Colonic mucosa (tissue), 4 donors: ENCODE measurements around the gene GCAT. TPM values are rescaled to one million over a fixed set of nuclear protein-coding genes. Genes with fewer than 3 reads are reported as not detected.

Experiments
- DNase-seq: peaks from one replicate; pipeline ENCODE4 v3.0.0-alpha.2; 2020
- H3K27ac ChIP-seq: fragments of 200-600 bp; one replicate; pipeline ENCODE4 v1.8.0; 2021
- H3K27me3 ChIP-seq: fragments of 200-600 bp; one replicate; pipeline ENCODE4 v1.8.0; 2021
- H3K36me3 ChIP-seq: fragments of 200-600 bp; one replicate; pipeline ENCODE4 v1.8.0; 2021
- H3K4me1 ChIP-seq: fragments of 200-600 bp; one replicate; pipeline ENCODE4 v1.8.0; 2021; ENCODE audit warnings: mild to moderate bottlenecking
- H3K4me3 ChIP-seq: fragments of 200-600 bp; one replicate; pipeline ENCODE4 v1.8.0; 2021
- H3K9ac ChIP-seq, 2 donors: one replicate each; pipeline ENCODE4 v1.7.0; 2013; ENCODE audit warnings: control low read depth in 2 of 2, low read depth in 2 of 2, low read length in 2 of 2
- H3K9me3 ChIP-seq: fragments of 200-600 bp; one replicate; pipeline ENCODE4 v1.8.0; 2021
- intact Hi-C: fragments of 100-400 bp; cut with DNase I; formaldehyde crosslinking; loops from one replicate; pipeline ENCODE4 v1.14.1; 2022
- total RNA-seq, 2 donors: library from RNA; stranded (reverse); fragmentation: NEBNext Ultra II Directional in 1 of 2; extraction: Animal tissue kit (Norgen Biotek cat#: 25700) in 1 of 2; gene quantifications; one replicate each; pipeline ENCODE4 v1.2.1, GENCODE V29; 2021
- TF ChIP-seq, protein P1 (sequence below): fragments of 200-600 bp; IDR thresholded peaks from one replicate; pipeline ENCODE4 v1.8.0; 2022; ENCODE audit warnings: antibody characterized with exemption, mild to moderate bottlenecking
- donor health status: healthy.
- donor health status: DM: no; HTN: no; CAD: no.
- donor health status: DM: no; HTN: no; CAD: no.

GCAT gene
- total RNA-seq, 2 donors from 2014 or later: 13.0 to 23.5 TPM

DNA sequence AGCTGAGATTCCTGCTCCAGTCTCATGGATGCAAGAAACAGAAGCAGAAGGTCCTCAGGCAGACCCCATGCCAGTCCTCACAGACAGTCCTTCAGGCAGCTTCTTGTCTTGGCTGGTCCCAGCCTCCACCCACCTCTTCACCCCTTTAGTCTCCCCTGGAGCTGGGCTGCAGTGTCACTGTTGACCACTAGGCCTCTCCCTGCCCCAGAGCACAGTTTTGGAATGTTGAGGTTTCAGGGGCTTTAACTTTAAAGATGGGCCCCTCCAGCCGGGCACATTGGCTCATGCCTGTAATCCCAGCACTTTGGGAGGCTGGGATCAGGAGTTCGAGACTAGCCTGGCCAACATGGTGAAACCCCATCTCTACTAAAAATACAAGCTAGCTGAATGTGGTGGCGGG is 39.5 kb upstream of the GCAT start:
- Histone ChIP-seq H3K27me3 (no peaks in the 10 kb centered on the region), H3K9ac (no peak overlapping the region), H3K9me3 (no peaks in the 10 kb centered on the region), H3K4me3 (no peak overlapping the region), H3K27ac (no peak overlapping the region), H3K36me3 (peaks cover 12% of the 10 kb centered on the region), H3K4me1 (no peaks in the 10 kb centered on the region)
- intact Hi-C loops: no loop called here
- TF ChIP-seq, protein P1, sequence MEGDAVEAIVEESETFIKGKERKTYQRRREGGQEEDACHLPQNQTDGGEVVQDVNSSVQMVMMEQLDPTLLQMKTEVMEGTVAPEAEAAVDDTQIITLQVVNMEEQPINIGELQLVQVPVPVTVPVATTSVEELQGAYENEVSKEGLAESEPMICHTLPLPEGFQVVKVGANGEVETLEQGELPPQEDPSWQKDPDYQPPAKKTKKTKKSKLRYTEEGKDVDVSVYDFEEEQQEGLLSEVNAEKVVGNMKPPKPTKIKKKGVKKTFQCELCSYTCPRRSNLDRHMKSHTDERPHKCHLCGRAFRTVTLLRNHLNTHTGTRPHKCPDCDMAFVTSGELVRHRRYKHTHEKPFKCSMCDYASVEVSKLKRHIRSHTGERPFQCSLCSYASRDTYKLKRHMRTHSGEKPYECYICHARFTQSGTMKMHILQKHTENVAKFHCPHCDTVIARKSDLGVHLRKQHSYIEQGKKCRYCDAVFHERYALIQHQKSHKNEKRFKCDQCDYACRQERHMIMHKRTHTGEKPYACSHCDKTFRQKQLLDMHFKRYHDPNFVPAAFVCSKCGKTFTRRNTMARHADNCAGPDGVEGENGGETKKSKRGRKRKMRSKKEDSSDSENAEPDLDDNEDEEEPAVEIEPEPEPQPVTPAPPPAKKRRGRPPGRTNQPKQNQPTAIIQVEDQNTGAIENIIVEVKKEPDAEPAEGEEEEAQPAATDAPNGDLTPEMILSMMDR: no peak
- no peak for DNase-seq

DNA sequence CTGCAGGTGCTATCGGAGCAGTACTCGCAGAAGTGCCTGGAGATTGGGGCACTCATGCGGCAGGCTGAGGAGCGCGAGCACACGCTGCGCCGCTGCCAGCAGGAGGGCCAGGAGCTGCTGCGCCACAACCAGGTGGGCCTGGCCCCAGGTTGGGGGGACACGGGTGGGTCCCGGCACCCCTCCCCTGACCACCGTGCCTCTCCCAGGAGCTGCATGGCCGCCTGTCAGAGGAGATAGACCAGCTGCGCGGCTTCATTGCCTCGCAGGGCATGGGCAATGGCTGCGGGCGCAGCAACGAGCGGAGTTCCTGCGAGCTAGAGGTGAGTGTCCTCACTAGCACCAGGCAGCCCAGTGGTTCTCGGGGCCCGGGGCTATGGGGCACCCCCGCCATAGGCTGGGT is 38.7 kb upstream of the GCAT start:
- H3K27ac ChIP-seq: no peak overlapping the region
- TF ChIP-seq, protein P1: no peak
- DNase-seq: no peak
- H3K4me3 ChIP-seq: no peak overlapping the region
- H3K27me3 ChIP-seq: no peaks in the 10 kb centered on the region
- intact Hi-C loops: no loop called here
- no peaks in the 10 kb centered on the region for H3K9me3 ChIP-seq
- H3K9ac ChIP-seq: no peak overlapping the region
- H3K36me3 ChIP-seq: peaks cover 12% of the 10 kb centered on the region
- no peaks in the 10 kb centered on the region for H3K4me1 ChIP-seq

DNA sequence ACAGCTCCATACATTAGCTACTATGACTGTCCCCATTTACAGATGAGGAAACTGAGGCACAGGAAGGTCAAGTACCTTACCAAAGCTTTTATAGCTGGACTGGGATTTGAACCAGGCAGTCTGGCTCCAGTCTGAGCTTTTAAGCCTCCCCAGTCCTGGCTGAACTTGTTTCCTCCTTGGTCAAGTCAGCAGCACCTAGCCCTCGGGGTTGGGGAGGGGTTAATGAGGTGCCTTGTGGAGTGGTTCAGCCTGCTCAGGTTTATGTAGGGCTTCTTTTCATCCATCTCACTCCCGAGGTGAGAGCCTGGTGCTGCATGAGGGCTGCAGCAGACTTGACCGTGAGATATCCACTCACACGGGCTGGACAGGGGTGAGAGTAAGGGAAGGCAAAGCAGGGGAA is 36.7 kb upstream of the GCAT start:
- Histone ChIP-seq H3K36me3 (peaks cover 12% of the 10 kb centered on the region), H3K9me3 (no peaks in the 10 kb centered on the region), H3K27ac (no peak overlapping the region), H3K4me3 (no peak overlapping the region), H3K9ac (no peak overlapping the region), H3K4me1 (no peaks in the 10 kb centered on the region), H3K27me3 (no peaks in the 10 kb centered on the region)
- TF ChIP-seq, protein P1: no peak
- intact Hi-C loops: no loop called here
- DNase-seq: no peak

DNA sequence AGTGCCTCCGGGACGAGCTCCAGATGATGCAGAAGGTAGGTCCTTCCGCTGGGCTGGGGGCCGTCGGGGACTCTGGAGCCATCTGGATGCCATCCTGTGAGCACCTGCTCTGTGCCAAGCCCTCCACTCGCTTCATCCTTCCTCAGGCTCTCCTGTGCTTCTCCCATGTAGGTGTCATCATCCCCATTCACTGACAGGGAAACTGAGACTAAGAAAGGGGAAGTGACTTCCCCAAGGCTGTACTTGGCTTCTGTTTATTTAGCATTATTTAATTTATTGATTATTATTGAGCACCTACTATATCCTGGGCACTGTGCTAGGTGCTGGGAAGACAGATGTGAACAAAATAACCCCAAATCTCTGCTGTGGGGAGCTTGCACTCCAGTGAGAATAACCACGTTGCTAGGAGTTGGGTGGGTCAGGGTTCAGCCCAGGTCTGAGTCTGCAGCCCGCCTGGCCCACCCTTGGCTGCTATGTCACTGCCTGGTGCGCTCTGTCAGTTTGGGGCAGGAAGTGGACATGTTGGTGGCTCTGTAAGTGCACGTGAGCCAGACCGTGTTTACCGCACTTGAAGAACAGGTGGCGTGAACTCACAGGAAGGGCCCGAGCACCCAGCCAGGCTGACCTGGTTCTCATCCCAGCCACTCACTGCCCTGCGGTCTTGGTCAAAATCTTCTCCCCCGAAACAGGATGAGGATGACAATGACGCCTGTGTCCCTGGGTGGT is 35.9 kb upstream of the GCAT start:
- TF ChIP-seq, protein P1: no peak
- no peaks in the 10 kb centered on the region for H3K9me3 ChIP-seq
- H3K27me3 ChIP-seq: no peaks in the 10 kb centered on the region
- DNase-seq: no peak
- peaks cover 12% of the 10 kb centered on the region for H3K36me3 ChIP-seq
- intact Hi-C loops: no loop called here
- H3K9ac ChIP-seq: no peak overlapping the region
- no peak overlapping the region for H3K27ac ChIP-seq
- H3K4me3 ChIP-seq: no peak overlapping the region
- H3K4me1 ChIP-seq: no peaks in the 10 kb centered on the region

DNA sequence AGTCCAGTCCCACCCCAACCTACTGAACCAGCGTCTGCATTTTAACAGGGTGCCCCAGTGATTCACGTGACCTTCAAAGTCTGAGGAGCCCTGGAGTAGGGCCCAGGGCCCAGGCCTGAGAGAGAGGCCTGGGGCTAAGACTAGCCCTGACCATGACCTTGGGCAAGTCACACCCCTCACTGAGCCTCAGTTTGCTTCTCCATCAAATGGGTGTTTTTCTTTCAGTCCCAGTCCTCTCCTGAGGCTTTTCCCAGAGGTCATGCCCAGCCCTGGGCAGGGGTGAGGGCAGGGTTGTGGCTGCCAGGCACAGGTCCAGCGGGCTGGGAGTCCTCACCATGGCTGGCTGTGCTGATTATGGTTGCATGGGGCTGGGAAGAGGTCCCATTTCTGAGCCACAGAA is 33.0 kb upstream of the GCAT start:
- intact Hi-C loops: no loop called here
- TF ChIP-seq, protein P1: no peak
- Histone ChIP-seq H3K9me3 (no peaks in the 10 kb centered on the region), H3K27ac (no peak overlapping the region), H3K27me3 (no peaks in the 10 kb centered on the region), H3K4me3 (no peak overlapping the region), H3K9ac (no peak overlapping the region), H3K4me1 (no peaks in the 10 kb centered on the region), H3K36me3 (peaks cover 12% of the 10 kb centered on the region)
- DNase-seq: no peak
